T-cell (primary cell): ENCODE data around the gene OR2A42. TPM values are rescaled to one million over a fixed set of nuclear protein-coding genes. Genes with fewer than 3 reads are reported as not detected.
"Not testable (repeated sequence)": the region's sequence is repeated elsewhere in the genome, so short reads cannot be mapped to it uniquely, and the experiment has no call there.

Source experiments
- ATAC-seq, 4 experiments: fragments of 200-7000 bp in 3 of 4; fragments of 150-1000 bp in 1 of 4; cut with Tn5 transposase; replicated peaks in 1 of 4; 1 replicate in 3 of 4; 2 replicates in 1 of 4; pipeline ENCODE4 v1.10.0; 2021; ENCODE audit warnings: moderate library complexity in 3 of 4, mild to moderate bottlenecking in 2 of 4, moderate number of reproducible peaks in 1 of 4
- CTCF ChIA-PET, 2 donors: fragments of 300-600 bp; sonication (Branson Sonifier 250); formaldehyde crosslinking; loops; one replicate each; lab custom pipeline; 2022; ENCODE audit warnings: antibody characterized with exemption in 2 of 2; lab: Charles Lee
- POLR2A ChIA-PET, 2 donors: fragments of 300-600 bp; sonication (Branson Sonifier 250); formaldehyde crosslinking; loops; one replicate each; lab custom pipeline; 2022; ENCODE audit warnings: antibody characterized with exemption in 2 of 2; lab: Charles Lee
- DNase-seq, 35 experiments: peaks; one replicate each; pipeline versions ENCODE4 v3.0.0 to v3.0.0-alpha.2; 2013 to 2023
- H3K27ac ChIP-seq: one replicate; pipeline ENCODE4 v1.5.1; 2013; ENCODE audit warnings: low read length
- H3K27me3 ChIP-seq, 2 experiments: replicated peaks in 1 of 2; 1 replicate in 1 of 2; 2 replicates in 1 of 2; pipeline versions ENCODE4 v1.6.1 to v1.7.0; 2013; ENCODE audit warnings: low read length in 1 of 2, mixed read lengths in 1 of 2; ENCODE audit not compliant: control insufficient read depth in 2 of 2, insufficient read depth in 2 of 2; ENCODE audit errors: extremely low read depth in 1 of 2
- H3K36me3 ChIP-seq, 2 donors: 1 replicate in 1 of 2; 2 replicates in 1 of 2; pipeline versions ENCODE4 v1.6.1 to v1.7.0; 2013; ENCODE audit warnings: low read length in 1 of 2; ENCODE audit not compliant: control insufficient read depth in 2 of 2, insufficient read depth in 1 of 2; ENCODE audit errors: extremely low read depth in 1 of 2
- H3K4me1 ChIP-seq, 2 experiments: 1 replicate in 1 of 2; 2 replicates in 1 of 2; pipeline versions ENCODE4 v1.6.1 to v1.7.0; 2013; ENCODE audit warnings: low read length in 2 of 2, mixed read lengths in 1 of 2; ENCODE audit not compliant: insufficient read depth in 2 of 2, control insufficient read depth in 1 of 2; ENCODE audit errors: extremely low read depth in 1 of 2
- H3K4me3 ChIP-seq, 2 donors: 1 replicate in 1 of 2; 2 replicates in 1 of 2; pipeline versions ENCODE4 v1.5.1 to v1.7.0; 2013; ENCODE audit warnings: mild to moderate bottlenecking in 2 of 2, low read length in 1 of 2, moderate library complexity in 1 of 2; ENCODE audit not compliant: control insufficient read depth in 1 of 2; ENCODE audit errors: extremely low read depth in 1 of 2
- H3K9me3 ChIP-seq: 2 replicates; pipeline ENCODE4 v1.7.0; 2013
- H3K27ac Mint-ChIP-seq, 2 donors: one replicate each; pipeline ENCODE4 v1.8.0; 2020 to 2021; ENCODE audit warnings: mild to moderate bottlenecking in 2 of 2, mixed read lengths in 2 of 2
- H3K27me3 Mint-ChIP-seq, 2 donors: one replicate each; pipeline ENCODE4 v1.8.0; 2021 to 2022; ENCODE audit warnings: mixed read lengths in 2 of 2
- H3K36me3 Mint-ChIP-seq: one replicate; pipeline ENCODE4 v1.8.0; 2021; ENCODE audit warnings: mixed read lengths
- H3K4me1 Mint-ChIP-seq, 3 donors: one replicate each; pipeline ENCODE4 v1.8.0; 2020 to 2022; ENCODE audit warnings: mixed read lengths in 3 of 3, mild to moderate bottlenecking in 1 of 3
- H3K4me3 Mint-ChIP-seq, 3 donors: one replicate each; pipeline ENCODE4 v1.8.0; 2020 to 2022; ENCODE audit warnings: mild to moderate bottlenecking in 3 of 3, mixed read lengths in 3 of 3, moderate library complexity in 3 of 3
- H3K9me3 Mint-ChIP-seq, 3 donors: one replicate each; pipeline ENCODE4 v1.8.0; 2020 to 2022; ENCODE audit warnings: mixed read lengths in 3 of 3
- WGBS: methylation state at CpG from one replicate; pipeline ENCODE4 v1.1.5; 2013; ENCODE audit warnings: missing lambda C conversion rate; ENCODE audit not compliant: insufficient coverage; 5-methylcytosine and 5-hydroxymethylcytosine counted together
- total RNA-seq, 35 experiments: library from RNA in 6 of 35; stranded (reverse) in 6 of 35; fragments of 120-200 nt in 1 of 35; gene quantifications; one replicate each; pipeline versions ENCODE4 v1.2.1 to v1.2.4 and lab custom pipeline; 2013 to 2026

Gene OR2A42, protein sequence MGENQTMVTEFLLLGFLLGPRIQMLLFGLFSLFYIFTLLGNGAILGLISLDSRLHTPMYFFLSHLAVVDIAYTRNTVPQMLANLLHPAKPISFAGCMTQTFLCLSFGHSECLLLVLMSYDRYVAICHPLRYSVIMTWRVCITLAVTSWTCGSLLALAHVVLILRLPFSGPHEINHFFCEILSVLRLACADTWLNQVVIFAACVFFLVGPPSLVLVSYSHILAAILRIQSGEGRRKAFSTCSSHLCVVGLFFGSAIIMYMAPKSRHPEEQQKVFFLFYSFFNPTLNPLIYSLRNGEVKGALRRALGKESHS
- total RNA-seq (under 1 TPM in 2 of 5 donors, not detected in 3; 0.09 to 0.13 TPM), total RNA-seq (lab: John Stamatoyannopoulos, UW) (0 to 0.06 (median 0) reads per million in 29 experiments)
- 0.20 TPM for total RNA-seq (2013)

DNA sequence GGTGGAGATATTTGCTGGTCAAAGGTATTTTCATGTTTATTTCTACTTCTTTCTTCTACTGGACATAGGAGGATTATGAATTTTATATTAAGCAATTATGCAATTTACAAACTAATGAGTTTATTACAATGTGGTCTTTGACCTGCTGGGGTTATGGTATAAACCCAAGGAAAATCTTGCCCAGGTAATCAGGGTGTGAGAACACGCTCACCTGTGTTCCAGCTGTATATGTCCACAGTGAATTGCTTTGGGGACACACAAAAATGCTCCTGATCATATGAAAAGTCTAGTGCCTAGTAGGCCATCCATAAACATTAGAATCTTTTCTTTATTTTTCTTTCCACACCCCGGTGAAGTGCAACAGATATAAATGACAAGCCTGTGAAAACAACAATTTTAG is at the start of gene OR2A42:
OR2A42 (minus strand) TSS at position 241 of the 400 bp plus-strand sequence. CDS start 6,762 bp downstream, outside the sequence.
- H3K36me3 ChIP-seq, H3K9me3 ChIP-seq, H3K27ac ChIP-seq, H3K36me3 Mint-ChIP-seq, H3K27me3 Mint-ChIP-seq, H3K4me1 Mint-ChIP-seq, ATAC-seq, DNase-seq, H3K27ac Mint-ChIP-seq, CTCF ChIA-PET, POLR2A ChIA-PET, H3K27me3 ChIP-seq, H3K4me3 ChIP-seq, H3K4me1 ChIP-seq, H3K4me3 Mint-ChIP-seq, H3K9me3 Mint-ChIP-seq: not testable (repeated sequence)
- WGBS: no CpG with 5 or more reads among the region's 2 CpGs

DNA sequence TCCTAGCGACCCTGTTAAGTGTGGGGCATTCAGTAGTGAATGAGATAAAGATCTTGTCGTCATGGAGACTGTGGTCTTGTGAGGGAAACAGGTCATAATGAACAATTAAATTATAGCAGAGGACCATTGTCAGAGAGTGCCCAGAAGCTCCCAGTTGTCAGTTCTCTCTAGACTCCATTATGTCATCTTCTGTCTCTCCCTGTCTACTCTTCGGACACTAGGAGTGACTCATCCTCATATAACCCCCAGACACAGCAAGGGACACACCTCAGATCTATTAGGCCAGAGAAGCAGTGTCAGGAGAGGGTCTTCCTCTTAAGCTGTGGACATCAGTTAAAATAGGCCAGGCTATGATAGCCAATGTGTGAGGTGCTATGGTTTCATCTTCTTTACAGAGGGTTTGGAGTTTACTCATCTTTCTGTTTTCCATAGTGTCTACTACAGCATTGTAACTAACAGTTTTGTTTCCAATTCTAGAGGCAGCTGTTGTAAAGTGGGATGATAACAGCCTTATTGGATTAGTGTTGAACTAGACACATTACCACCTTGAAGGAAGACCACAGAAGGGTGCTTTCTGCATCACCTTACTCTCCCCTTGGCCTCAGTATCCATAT is 47.9 kb upstream of the OR2A42 start:
- H3K4me1 Mint-ChIP-seq, CTCF ChIA-PET, H3K27me3 Mint-ChIP-seq, H3K27ac ChIP-seq, H3K27me3 ChIP-seq, H3K36me3 Mint-ChIP-seq, H3K4me1 ChIP-seq, H3K36me3 ChIP-seq, H3K9me3 ChIP-seq, ATAC-seq, H3K27ac Mint-ChIP-seq, POLR2A ChIA-PET, H3K4me3 Mint-ChIP-seq, DNase-seq, H3K4me3 ChIP-seq, H3K9me3 Mint-ChIP-seq: not testable (repeated sequence)
- WGBS: no CpG with 5 or more reads among the region's 3 CpGs

DNA sequence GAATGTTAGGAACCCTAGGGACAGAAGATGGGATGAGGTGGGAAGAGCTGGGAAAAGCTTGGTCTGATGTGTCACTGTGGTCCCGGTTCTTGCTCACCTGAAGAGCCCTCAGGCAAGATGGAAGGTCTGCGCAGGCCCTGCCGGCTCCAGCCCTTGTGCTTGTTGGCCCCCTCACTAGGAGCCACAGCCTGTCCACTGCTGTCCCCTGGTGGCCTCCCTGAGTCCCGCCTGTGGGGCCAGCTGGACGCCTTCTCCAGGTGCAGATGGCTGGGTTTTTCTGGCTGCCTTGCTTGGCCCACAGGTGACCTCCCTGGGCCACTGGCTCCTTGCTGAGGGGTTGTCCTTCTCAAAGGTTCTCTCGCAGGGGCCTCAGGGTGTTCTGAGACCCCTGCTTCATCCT is 44.3 kb upstream of the OR2A42 start:
- H3K9me3 ChIP-seq, ATAC-seq, H3K4me1 Mint-ChIP-seq, POLR2A ChIA-PET, H3K27me3 ChIP-seq, H3K36me3 Mint-ChIP-seq, H3K36me3 ChIP-seq, H3K4me3 ChIP-seq, H3K27me3 Mint-ChIP-seq, DNase-seq, H3K27ac ChIP-seq, H3K9me3 Mint-ChIP-seq, H3K4me3 Mint-ChIP-seq, H3K27ac Mint-ChIP-seq, CTCF ChIA-PET, H3K4me1 ChIP-seq: not testable (repeated sequence)
- no CpG with 5 or more reads among the region's 6 CpGs for WGBS

DNA sequence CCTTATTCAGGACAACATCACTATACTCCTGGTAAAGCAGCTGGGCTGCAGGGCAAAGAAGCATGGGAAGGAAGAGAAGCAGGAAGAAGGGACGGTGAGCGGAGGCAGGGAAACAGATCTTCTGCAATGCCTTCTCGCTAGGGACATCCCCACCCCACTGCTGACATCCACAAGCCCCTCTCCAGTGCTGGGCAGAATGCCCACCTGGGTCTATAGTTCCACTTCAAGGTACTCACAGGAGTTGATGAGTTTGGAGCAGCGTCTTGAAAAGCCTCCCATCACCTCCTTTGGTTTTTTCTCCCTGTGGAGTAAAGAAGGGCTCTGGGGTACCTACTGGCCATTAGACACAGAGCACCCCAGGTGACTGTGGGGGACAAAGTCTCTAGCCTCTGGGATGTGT is 43.1 kb upstream of the OR2A42 start:
- DNase-seq, H3K36me3 Mint-ChIP-seq, H3K4me3 ChIP-seq, H3K27me3 Mint-ChIP-seq, H3K4me3 Mint-ChIP-seq, H3K27ac ChIP-seq, H3K27ac Mint-ChIP-seq, H3K4me1 Mint-ChIP-seq, H3K27me3 ChIP-seq, H3K36me3 ChIP-seq, POLR2A ChIA-PET, ATAC-seq, CTCF ChIA-PET, H3K9me3 Mint-ChIP-seq, H3K4me1 ChIP-seq, H3K9me3 ChIP-seq: not testable (repeated sequence)
- WGBS: no CpG with 5 or more reads among the region's 4 CpGs

DNA sequence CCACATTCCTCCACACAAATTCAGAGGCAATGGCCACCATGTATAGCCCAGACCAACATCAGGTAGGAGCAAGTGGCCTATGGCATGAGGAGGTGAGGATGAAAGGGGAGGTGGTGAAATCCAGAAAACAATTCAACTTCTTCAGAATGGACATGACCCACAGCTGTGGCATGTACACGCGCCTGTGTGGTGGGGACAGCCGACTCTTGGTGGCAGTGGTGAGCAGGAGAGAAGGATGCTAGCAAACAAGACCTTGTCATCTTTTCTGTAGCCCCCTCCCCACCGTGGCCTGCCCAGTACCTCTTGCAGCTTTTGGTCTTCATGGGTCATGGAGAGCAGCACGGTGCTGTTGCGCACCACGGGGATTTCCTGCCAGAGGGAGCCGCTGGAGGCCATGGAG is 42.6 kb upstream of the OR2A42 start:
- H3K27me3 ChIP-seq, POLR2A ChIA-PET, H3K36me3 ChIP-seq, H3K9me3 ChIP-seq, CTCF ChIA-PET, H3K9me3 Mint-ChIP-seq, H3K27ac ChIP-seq, H3K36me3 Mint-ChIP-seq, H3K4me3 ChIP-seq, H3K4me1 Mint-ChIP-seq, DNase-seq, H3K4me3 Mint-ChIP-seq, H3K27ac Mint-ChIP-seq, H3K4me1 ChIP-seq, H3K27me3 Mint-ChIP-seq: not testable (repeated sequence)
- WGBS: no CpG with 5 or more reads among the region's 8 CpGs
- ATAC-seq: peak in 1 of 4 experiments; percentile 12

DNA sequence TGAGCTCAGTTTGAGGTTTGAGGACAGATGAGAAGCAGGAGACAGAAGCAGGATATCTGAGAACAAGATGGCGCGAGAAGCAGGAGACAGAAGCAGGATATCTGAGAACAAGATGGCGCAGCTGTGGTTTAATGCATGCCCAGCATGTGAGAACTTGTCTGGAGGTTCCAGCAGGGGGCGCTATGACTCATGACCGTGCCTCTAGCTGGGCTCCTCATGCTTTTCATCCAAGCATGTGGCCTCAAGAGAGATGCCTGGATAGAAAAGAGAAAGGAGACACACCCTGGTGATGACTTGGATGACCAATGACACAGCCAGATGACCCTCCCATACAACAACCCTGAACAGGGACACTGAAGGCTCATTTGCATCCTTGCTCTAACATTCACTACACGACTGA is 40.6 kb upstream of the OR2A42 start:
- H3K9me3 Mint-ChIP-seq, H3K27me3 ChIP-seq, ATAC-seq, H3K4me3 Mint-ChIP-seq, H3K4me1 ChIP-seq, H3K36me3 Mint-ChIP-seq, H3K4me3 ChIP-seq, H3K9me3 ChIP-seq, CTCF ChIA-PET, H3K4me1 Mint-ChIP-seq, H3K36me3 ChIP-seq, H3K27ac Mint-ChIP-seq, H3K27me3 Mint-ChIP-seq, POLR2A ChIA-PET, DNase-seq, H3K27ac ChIP-seq: not testable (repeated sequence)
- WGBS: no CpG with 5 or more reads among the region's 6 CpGs
